HCT116 (cell line): Measurements from ENCODE around the gene IGFBP7.

Experiments
- CTCF ChIP-seq, 3 experiments: fragments of 200-600 bp in 1 of 3; sonication (generic) in 1 of 3; IDR thresholded peaks in 2 of 3; conservative IDR thresholded peaks in 1 of 3; 2 replicates each; pipeline ENCODE4 v1.5.1; 2012 to 2017; ENCODE audit warnings: low read depth in 2 of 3, low read length in 2 of 3, antibody characterized with exemption in 1 of 3, borderline replicate concordance in 1 of 3, control low read depth in 1 of 3, mild to moderate bottlenecking in 1 of 3, mixed read lengths in 1 of 3, mixed run types in 1 of 3, moderate library complexity in 1 of 3; ENCODE audit not compliant: insufficient read depth in 1 of 3
- EGR1 ChIP-seq: IDR thresholded peaks from 2 replicates; pipeline ENCODE4 v1.6.1; 2012; ENCODE audit warnings: low read depth
- JUND ChIP-seq: IDR thresholded peaks from 2 replicates; pipeline ENCODE4 v1.6.1; 2012
- POLR2A ChIP-seq: IDR thresholded peaks from 2 replicates; pipeline ENCODE4 v1.7.0; 2011; ENCODE audit warnings: borderline replicate concordance; ENCODE audit not compliant: insufficient read depth, insufficient read length; ENCODE audit errors: extremely low read depth
- POLR2AphosphoS5 ChIP-seq: IDR thresholded peaks from 2 replicates; pipeline ENCODE4 v1.6.1; 2011; ENCODE audit warnings: mild to moderate bottlenecking, low read depth, low read length, moderate library complexity
- REST ChIP-seq: IDR thresholded peaks from 2 replicates; pipeline ENCODE4 v1.6.1; 2012; ENCODE audit warnings: low read depth
- ZNF274 ChIP-seq: fragments of 200-500 bp; sonication (Bioruptor generic); IDR thresholded peaks from 2 replicates; pipeline ENCODE4 v1.6.1; 2014; ENCODE audit warnings: mild to moderate bottlenecking, low read depth, low read length, inconsistent platforms

- no peak for TF ChIP-seq JUND
- TF ChIP-seq ZNF274 = no peak
- TF ChIP-seq POLR2AphosphoS5 = no peak
- TF ChIP-seq POLR2A = no peak
- TF ChIP-seq CTCF (IDR thresholded peaks at IDR 0.05 in 2 of 3, conservative IDR thresholded peaks at IDR 0.05 in 1 of 3; ENCODE audit: borderline replicate concordance in 1 of 3, insufficient read depth in 1 of 3, low read depth in 2 of 3, low read length in 2 of 3) = no peak
- TF ChIP-seq EGR1 = no peak
- TF ChIP-seq REST = no peak
Observed at GRCh38 chr4:57063518-57063917, 46.7 kb downstream of the IGFBP7 start.
